ENCODE measurements around the gene PTGES2. TPM values are rescaled to one million over a fixed set of nuclear protein-coding genes. Genes with fewer than 3 reads are reported as not detected.
A peak's percentile ranks its signal among the peaks of the same experiment; 100 is the strongest.

The PTGES2 gene
- total RNA-seq, 6 donors from 2014 or later = 45.9 to 116 (median 61.1) TPM

GRCh38 chr9:128124873-128125579 is 2.5 kb downstream of the PTGES2 start:
- ATAC-seq (ENCODE audit: low FRiP score in 2 of 2) (no peak), DNase-seq (peak; percentile 52 to 71)
- no peaks in the 10 kb centered on the region for H3K27me3 ChIP-seq
- TF ChIP-seq EP300 (IDR thresholded peaks at IDR 0.05) (no peak), POLR2AphosphoS5 (IDR thresholded peaks at IDR 0.05) (no peak), POLR2A (IDR thresholded peaks at IDR 0.05) (no peak)
- TF ChIP-seq, protein P1, sequence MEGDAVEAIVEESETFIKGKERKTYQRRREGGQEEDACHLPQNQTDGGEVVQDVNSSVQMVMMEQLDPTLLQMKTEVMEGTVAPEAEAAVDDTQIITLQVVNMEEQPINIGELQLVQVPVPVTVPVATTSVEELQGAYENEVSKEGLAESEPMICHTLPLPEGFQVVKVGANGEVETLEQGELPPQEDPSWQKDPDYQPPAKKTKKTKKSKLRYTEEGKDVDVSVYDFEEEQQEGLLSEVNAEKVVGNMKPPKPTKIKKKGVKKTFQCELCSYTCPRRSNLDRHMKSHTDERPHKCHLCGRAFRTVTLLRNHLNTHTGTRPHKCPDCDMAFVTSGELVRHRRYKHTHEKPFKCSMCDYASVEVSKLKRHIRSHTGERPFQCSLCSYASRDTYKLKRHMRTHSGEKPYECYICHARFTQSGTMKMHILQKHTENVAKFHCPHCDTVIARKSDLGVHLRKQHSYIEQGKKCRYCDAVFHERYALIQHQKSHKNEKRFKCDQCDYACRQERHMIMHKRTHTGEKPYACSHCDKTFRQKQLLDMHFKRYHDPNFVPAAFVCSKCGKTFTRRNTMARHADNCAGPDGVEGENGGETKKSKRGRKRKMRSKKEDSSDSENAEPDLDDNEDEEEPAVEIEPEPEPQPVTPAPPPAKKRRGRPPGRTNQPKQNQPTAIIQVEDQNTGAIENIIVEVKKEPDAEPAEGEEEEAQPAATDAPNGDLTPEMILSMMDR (IDR thresholded peaks at IDR 0.05) = peak in 3 of 6 experiments; percentile 36 to 56 (median 46)
- peaks cover 4 to 41% (median 28%) of the 10 kb centered on the region in 4 donors for H3K36me3 ChIP-seq
- no peak overlapping the region for H3K27ac ChIP-seq
- no peaks in the 10 kb centered on the region for H3K9me3 ChIP-seq
- no peak overlapping the region for H3K4me3 ChIP-seq
- 65 to 70% methylated on average over 11 to 16 of the region's 16 CpGs for WGBS, 2 donors
- peaks cover 20 to 39% (median 30%) of the 10 kb centered on the region in 4 donors for H3K4me1 ChIP-seq

- WGBS, 2 donors = 78 to 93% methylated on average over 5 to 8 of the region's 8 CpGs
- ATAC-seq (ENCODE audit: low FRiP score in 2 of 2) (no peak), DNase-seq (no peak)
- Histone ChIP-seq H3K36me3 (peaks cover 4 to 41% (median 28%) of the 10 kb centered on the region in 4 donors), H3K27ac (no peak overlapping the region), H3K4me3 (no peak overlapping the region), H3K27me3 (no peaks in the 10 kb centered on the region), H3K4me1 (peaks cover 20 to 37% (median 29%) of the 10 kb centered on the region in 4 donors), H3K9me3 (no peaks in the 10 kb centered on the region)
- TF ChIP-seq, protein P1 (IDR thresholded peaks at IDR 0.05) = no peak
- TF ChIP-seq POLR2AphosphoS5 (IDR thresholded peaks at IDR 0.05) = no peak
- TF ChIP-seq POLR2A (IDR thresholded peaks at IDR 0.05) = no peak
- TF ChIP-seq EP300 (IDR thresholded peaks at IDR 0.05) = no peak
These were observed 3.1 kb downstream of the PTGES2 start for GRCh38 chr9:128124451-128124850.

GRCh38 chr9:128123451-128124080 is 4.0 kb downstream of the PTGES2 start:
- no peak for TF ChIP-seq POLR2AphosphoS5 (IDR thresholded peaks at IDR 0.05)
- TF ChIP-seq, protein P1 (IDR thresholded peaks at IDR 0.05) = no peak
- TF ChIP-seq POLR2A (IDR thresholded peaks at IDR 0.05) = no peak
- no peak for TF ChIP-seq EP300 (IDR thresholded peaks at IDR 0.05)
- no peak overlapping the region for H3K4me3 ChIP-seq
- no peaks in the 10 kb centered on the region for H3K9me3 ChIP-seq
- WGBS, 2 donors = 95 to 97% methylated on average over 19 to 20 of the region's 21 CpGs
- ATAC-seq (ENCODE audit: low FRiP score in 2 of 2) (no peak), DNase-seq (peak in 1 of 2 donors; percentile 70)
- no peak overlapping the region for H3K27ac ChIP-seq
- H3K27me3 ChIP-seq = no peaks in the 10 kb centered on the region
- peaks cover 14 to 28% (median 21%) of the 10 kb centered on the region in 4 donors for H3K4me1 ChIP-seq
- peaks cover 4 to 41% (median 28%) of the 10 kb centered on the region in 4 donors for H3K36me3 ChIP-seq

GRCh38 chr9:128122809-128123175 is 4.7 kb downstream of the PTGES2 start:
- TF ChIP-seq, protein P1 (IDR thresholded peaks at IDR 0.05) = no peak
- TF ChIP-seq POLR2AphosphoS5 (IDR thresholded peaks at IDR 0.05) = no peak
- TF ChIP-seq EP300 (IDR thresholded peaks at IDR 0.05) = no peak
- no peak for TF ChIP-seq POLR2A (IDR thresholded peaks at IDR 0.05)
- peak in 1 of 2 donors; percentile 74 for DNase-seq
- no peak overlapping the region for H3K27ac ChIP-seq
- ATAC-seq (ENCODE audit: low FRiP score in 2 of 2) = no peak
- H3K36me3 ChIP-seq = peaks cover 4 to 41% (median 28%) of the 10 kb centered on the region in 4 donors
- H3K4me1 ChIP-seq = peaks cover 18 to 31% (median 24%) of the 10 kb centered on the region in 4 donors
- 96 to 97% methylated on average over 10 to 24 of the region's 24 CpGs for WGBS, 2 donors
- H3K4me3 ChIP-seq = no peak overlapping the region
- no peaks in the 10 kb centered on the region for H3K9me3 ChIP-seq
- no peaks in the 10 kb centered on the region for H3K27me3 ChIP-seq

All from upper lobe of left lung (tissue), 6 donors.